Measurements from ENCODE around the gene TMEM138. TPM values are rescaled to one million over a fixed set of nuclear protein-coding genes. Genes with fewer than 3 reads are reported as not detected.

TMEM138 gene
- total RNA-seq, 4 donors from 2014 or later: 12.0 to 81.5 (median 20.9) TPM

- Histone ChIP-seq H3K27me3 (no peaks in the 10 kb centered on the region), H3K27ac (peak overlapping the region; percentile 86 to 93), H3K36me3 (no peaks in the 10 kb centered on the region), H3K4me1 (peaks cover 0 to 21% of the 10 kb centered on the region in 2 donors), H3K9me3 (no peaks in the 10 kb centered on the region), H3K4me3 (peak overlapping the region; percentile 67 to 92)
- no peak for DNase-seq
- TF ChIP-seq POLR2A (IDR thresholded peaks at IDR 0.05): no peak
- no peak for TF ChIP-seq CTCF (IDR thresholded peaks at IDR 0.05)
- intact Hi-C loops (cut with DNase I; ENCODE audit: low total_unique reads): no loop called here
Measured at GRCh38 chr11:61333550-61334433, 28.4 kb upstream of the TMEM138 start.

DNA sequence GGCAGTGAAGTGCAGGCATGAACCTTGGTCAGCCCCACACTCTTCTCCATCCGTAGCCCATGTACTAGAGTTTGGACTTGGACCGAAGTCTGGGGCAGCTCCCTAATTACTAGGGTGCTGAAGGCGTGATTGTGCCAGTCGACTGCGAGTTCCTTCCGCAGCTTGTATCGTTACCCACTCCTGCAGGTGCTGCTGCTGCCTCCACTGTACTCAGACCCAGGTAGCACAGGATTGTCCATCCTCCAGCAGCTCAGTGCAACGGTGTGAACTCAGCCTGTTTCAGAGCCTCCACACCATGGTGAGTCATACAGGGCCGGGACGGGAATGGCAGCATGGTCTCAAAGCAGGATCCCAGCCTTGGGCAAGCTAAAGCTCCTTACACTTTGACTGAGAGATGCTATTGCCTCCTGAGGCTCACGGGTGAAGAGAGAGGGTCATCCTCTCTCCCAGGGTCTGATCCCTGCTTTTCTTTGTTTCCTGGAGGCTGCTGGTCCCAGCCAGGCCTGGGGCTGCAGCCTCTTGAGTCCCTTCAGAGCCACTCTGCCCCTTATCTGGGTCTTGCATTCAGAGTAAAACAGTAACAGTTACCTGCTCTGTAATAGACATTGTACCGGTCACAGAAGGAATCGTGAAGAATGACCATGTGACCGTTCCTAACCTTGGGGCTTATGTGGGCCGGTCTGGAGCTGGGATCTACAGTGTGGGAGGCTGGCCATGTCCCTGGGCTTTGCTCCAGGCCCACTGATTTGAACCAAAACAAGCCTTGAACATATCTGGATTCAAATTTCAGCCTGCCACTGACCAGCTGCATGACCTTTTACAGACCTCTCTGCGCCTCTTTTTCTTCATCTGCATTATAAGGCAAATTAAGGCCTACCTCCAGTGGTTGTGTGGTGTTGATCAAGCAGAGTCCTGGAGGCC lies 27.5 kb upstream of the TMEM138 start:
- H3K4me3 ChIP-seq: no peak overlapping the region
- peak overlapping the region; percentile 55 to 93 for H3K27ac ChIP-seq
- intact Hi-C loops (cut with DNase I; ENCODE audit: low total_unique reads): no loop called here
- TF ChIP-seq CTCF (IDR thresholded peaks at IDR 0.05): no peak
- TF ChIP-seq POLR2A (IDR thresholded peaks at IDR 0.05): no peak
- H3K4me1 ChIP-seq: peaks cover 0 to 21% of the 10 kb centered on the region in 2 donors
- no peak for DNase-seq
- no peaks in the 10 kb centered on the region for H3K27me3 ChIP-seq
- H3K9me3 ChIP-seq: no peaks in the 10 kb centered on the region
- H3K36me3 ChIP-seq: no peaks in the 10 kb centered on the region

DNA sequence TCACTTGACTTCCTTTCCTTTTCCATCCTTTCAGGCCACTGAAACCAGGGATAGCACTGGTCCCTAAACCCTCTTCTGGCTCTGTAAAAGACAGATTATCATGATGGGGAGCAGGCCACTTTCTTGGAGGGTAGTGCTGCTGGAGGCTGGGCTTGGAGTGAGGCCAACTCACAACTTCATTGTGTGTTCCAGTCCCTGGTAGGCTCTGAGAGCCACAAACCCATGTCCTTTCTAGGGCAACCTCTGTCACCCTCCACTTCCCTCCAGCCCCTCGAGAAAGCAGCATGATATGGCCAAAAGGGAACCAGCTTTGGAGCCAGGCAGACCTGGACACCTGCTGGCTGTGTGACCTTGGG lies 26.8 kb upstream of the TMEM138 start:
- H3K36me3 ChIP-seq: no peaks in the 10 kb centered on the region
- peaks cover 0 to 21% of the 10 kb centered on the region in 2 donors for H3K4me1 ChIP-seq
- H3K27me3 ChIP-seq: no peaks in the 10 kb centered on the region
- no peak for TF ChIP-seq POLR2A (IDR thresholded peaks at IDR 0.05)
- no peak for TF ChIP-seq CTCF (IDR thresholded peaks at IDR 0.05)
- intact Hi-C loops (cut with DNase I; ENCODE audit: low total_unique reads): no loop called here
- DNase-seq: no peak
- no peak overlapping the region for H3K4me3 ChIP-seq
- no peaks in the 10 kb centered on the region for H3K9me3 ChIP-seq
- peak overlapping the region; percentile 55 to 93 for H3K27ac ChIP-seq

GRCh38 chr11:61336171-61336935 lies 25.8 kb upstream of the TMEM138 start:
- peaks cover 0 to 18% of the 10 kb centered on the region in 2 donors for H3K4me1 ChIP-seq
- H3K36me3 ChIP-seq: no peaks in the 10 kb centered on the region
- H3K4me3 ChIP-seq: no peak overlapping the region
- DNase-seq: peak; percentile 76 to 85
- H3K27me3 ChIP-seq: no peaks in the 10 kb centered on the region
- H3K27ac ChIP-seq: peak overlapping the region; percentile 55 to 93
- no peaks in the 10 kb centered on the region for H3K9me3 ChIP-seq
- TF ChIP-seq CTCF (IDR thresholded peaks at IDR 0.05) (peak; percentile 94 to 98 (median 97)), POLR2A (IDR thresholded peaks at IDR 0.05) (no peak)
- intact Hi-C loops (cut with DNase I; ENCODE audit: low total_unique reads): loop anchor here (2.0 kb wide), 1 partner anchor 48 kb away; no protein-coding TSS in a partner anchor

Data from uterus (tissue), 4 donors.